Sigmoid colon (tissue), 3 donors: ENCODE results near the gene MRPS18C.

ENCODE experiments used
- POLR2A ChIP-seq, 2 donors: fragments of 450-650 bp; IDR thresholded peaks; one replicate each; pipeline ENCODE4 v1.6.1; 2016; ENCODE audit warnings: antibody characterized with exemption in 2 of 2, mild to moderate bottlenecking in 2 of 2, moderate library complexity in 2 of 2
- TF ChIP-seq, protein P1 (sequence below), 4 experiments: fragments of 450-650 bp in 3 of 4; fragments of 200-600 bp in 1 of 4; IDR thresholded peaks; one replicate each; pipeline ENCODE4 v1.5.1; 2016 to 2019; ENCODE audit warnings: antibody characterized with exemption in 4 of 4, mild to moderate bottlenecking in 3 of 4, moderate library complexity in 2 of 4

GRCh38 chr4:83454686-83455085 is 1.2 kb upstream of the MRPS18C start:
- TF ChIP-seq, protein P1, sequence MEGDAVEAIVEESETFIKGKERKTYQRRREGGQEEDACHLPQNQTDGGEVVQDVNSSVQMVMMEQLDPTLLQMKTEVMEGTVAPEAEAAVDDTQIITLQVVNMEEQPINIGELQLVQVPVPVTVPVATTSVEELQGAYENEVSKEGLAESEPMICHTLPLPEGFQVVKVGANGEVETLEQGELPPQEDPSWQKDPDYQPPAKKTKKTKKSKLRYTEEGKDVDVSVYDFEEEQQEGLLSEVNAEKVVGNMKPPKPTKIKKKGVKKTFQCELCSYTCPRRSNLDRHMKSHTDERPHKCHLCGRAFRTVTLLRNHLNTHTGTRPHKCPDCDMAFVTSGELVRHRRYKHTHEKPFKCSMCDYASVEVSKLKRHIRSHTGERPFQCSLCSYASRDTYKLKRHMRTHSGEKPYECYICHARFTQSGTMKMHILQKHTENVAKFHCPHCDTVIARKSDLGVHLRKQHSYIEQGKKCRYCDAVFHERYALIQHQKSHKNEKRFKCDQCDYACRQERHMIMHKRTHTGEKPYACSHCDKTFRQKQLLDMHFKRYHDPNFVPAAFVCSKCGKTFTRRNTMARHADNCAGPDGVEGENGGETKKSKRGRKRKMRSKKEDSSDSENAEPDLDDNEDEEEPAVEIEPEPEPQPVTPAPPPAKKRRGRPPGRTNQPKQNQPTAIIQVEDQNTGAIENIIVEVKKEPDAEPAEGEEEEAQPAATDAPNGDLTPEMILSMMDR (IDR thresholded peaks at IDR 0.05), result no peak
- no peak for TF ChIP-seq POLR2A (IDR thresholded peaks at IDR 0.05)
